GM23338 (cell line): ENCODE data around the gene ABCC10.
"Not testable (repeated sequence)": the region's sequence is repeated elsewhere in the genome, so short reads cannot be mapped to it uniquely, and the experiment has no call there.

Experiments used
- CREB1 ChIP-seq: fragments of 250-450 bp; sonication (Bioruptor Pico); IDR thresholded peaks from 2 replicates; pipeline ENCODE4 v1.5.0; 2020; ENCODE audit warnings: low read depth, mild to moderate bottlenecking, moderate library complexity
- EZH2 ChIP-seq: fragments of 200-600 bp; sonication (generic); IDR thresholded peaks from one replicate; pipeline ENCODE4 v1.8.0; 2017; ENCODE audit warnings: antibody characterized with exemption, mild to moderate bottlenecking, low read depth; ENCODE audit not compliant: unreplicated experiment
- EZH2phosphoT487 ChIP-seq: fragments of 200-600 bp; sonication (generic); IDR thresholded peaks from one replicate; pipeline ENCODE4 v1.8.1; 2018; ENCODE audit warnings: antibody characterized with exemption; ENCODE audit not compliant: unreplicated experiment
- JUNB ChIP-seq: IDR thresholded peaks from one replicate; pipeline ENCODE4 v1.6.1; 2016; ENCODE audit warnings: antibody characterized with exemption; ENCODE audit not compliant: unreplicated experiment
- NANOG ChIP-seq: IDR thresholded peaks from 2 replicates; pipeline ENCODE4 v1.6.1; 2016; ENCODE audit warnings: antibody characterized with exemption, borderline replicate concordance
- POLR2AphosphoS5 ChIP-seq: IDR thresholded peaks from 2 replicates; pipeline ENCODE4 v1.6.1; 2016; ENCODE audit warnings: antibody characterized with exemption, low read depth
- STAT1 ChIP-seq: IDR thresholded peaks from one replicate; pipeline ENCODE4 v1.6.1; 2016; ENCODE audit warnings: antibody characterized with exemption; ENCODE audit not compliant: unreplicated experiment
- ZNF114 ChIP-seq: fragments of 250-450 bp; sonication (Bioruptor Pico); IDR thresholded peaks from 2 replicates; pipeline ENCODE4 v1.5.0; 2020; ENCODE audit warnings: mild to moderate bottlenecking, moderate library complexity
- TF ChIP-seq, protein P1 (sequence below), 2 experiments: fragments of 200-600 bp in 1 of 2; sonication (generic) in 1 of 2; conservative IDR thresholded peaks; 2 replicates each; pipeline versions ENCODE4 v1.5.1 to v1.6.1; 2016 to 2017; ENCODE audit warnings: antibody characterized with exemption in 2 of 2, low read depth in 2 of 2, mild to moderate bottlenecking in 2 of 2, moderate library complexity in 1 of 2
- TF ChIP-seq, protein P2 (sequence below): IDR thresholded peaks from 2 replicates; pipeline ENCODE4 v1.6.1; 2016; ENCODE audit warnings: antibody characterized with exemption
- TF ChIP-seq, protein P3 (sequence below): IDR thresholded peaks from one replicate; pipeline ENCODE4 v1.6.1; 2018; ENCODE audit warnings: antibody characterized with exemption; ENCODE audit not compliant: unreplicated experiment

DNA sequence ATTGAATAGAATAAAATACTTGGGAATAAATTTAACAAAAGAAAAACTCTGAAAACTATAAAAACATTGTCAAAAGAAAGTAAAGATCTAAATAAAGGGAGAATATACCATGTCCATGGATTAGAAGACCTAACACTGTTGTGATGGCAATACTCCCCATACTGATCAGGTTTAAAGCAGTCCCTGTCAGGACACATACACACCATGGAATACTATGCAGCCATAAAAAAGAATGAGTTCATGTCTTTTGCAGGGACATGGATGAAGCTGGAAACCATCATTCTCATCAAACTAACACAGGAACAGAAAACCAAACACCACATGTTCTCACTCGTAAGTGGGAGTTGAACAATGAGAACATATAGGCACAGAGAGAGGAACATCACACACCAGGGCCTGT lies 16.6 kb upstream of the ABCC10 start:
- TF ChIP-seq, protein P1, sequence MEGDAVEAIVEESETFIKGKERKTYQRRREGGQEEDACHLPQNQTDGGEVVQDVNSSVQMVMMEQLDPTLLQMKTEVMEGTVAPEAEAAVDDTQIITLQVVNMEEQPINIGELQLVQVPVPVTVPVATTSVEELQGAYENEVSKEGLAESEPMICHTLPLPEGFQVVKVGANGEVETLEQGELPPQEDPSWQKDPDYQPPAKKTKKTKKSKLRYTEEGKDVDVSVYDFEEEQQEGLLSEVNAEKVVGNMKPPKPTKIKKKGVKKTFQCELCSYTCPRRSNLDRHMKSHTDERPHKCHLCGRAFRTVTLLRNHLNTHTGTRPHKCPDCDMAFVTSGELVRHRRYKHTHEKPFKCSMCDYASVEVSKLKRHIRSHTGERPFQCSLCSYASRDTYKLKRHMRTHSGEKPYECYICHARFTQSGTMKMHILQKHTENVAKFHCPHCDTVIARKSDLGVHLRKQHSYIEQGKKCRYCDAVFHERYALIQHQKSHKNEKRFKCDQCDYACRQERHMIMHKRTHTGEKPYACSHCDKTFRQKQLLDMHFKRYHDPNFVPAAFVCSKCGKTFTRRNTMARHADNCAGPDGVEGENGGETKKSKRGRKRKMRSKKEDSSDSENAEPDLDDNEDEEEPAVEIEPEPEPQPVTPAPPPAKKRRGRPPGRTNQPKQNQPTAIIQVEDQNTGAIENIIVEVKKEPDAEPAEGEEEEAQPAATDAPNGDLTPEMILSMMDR (conservative IDR thresholded peaks at IDR 0.05; ENCODE audit: low read depth in 2 of 2), result not testable (repeated sequence)
- not testable (repeated sequence) for TF ChIP-seq EZH2phosphoT487; EZH2; ZNF114 (CRISPR knock-in tag); CREB1; JUNB; POLR2AphosphoS5; STAT1; NANOG
- TF ChIP-seq, protein P2, sequence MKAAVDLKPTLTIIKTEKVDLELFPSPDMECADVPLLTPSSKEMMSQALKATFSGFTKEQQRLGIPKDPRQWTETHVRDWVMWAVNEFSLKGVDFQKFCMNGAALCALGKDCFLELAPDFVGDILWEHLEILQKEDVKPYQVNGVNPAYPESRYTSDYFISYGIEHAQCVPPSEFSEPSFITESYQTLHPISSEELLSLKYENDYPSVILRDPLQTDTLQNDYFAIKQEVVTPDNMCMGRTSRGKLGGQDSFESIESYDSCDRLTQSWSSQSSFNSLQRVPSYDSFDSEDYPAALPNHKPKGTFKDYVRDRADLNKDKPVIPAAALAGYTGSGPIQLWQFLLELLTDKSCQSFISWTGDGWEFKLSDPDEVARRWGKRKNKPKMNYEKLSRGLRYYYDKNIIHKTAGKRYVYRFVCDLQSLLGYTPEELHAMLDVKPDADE, result not testable (repeated sequence)
- TF ChIP-seq, protein P3, sequence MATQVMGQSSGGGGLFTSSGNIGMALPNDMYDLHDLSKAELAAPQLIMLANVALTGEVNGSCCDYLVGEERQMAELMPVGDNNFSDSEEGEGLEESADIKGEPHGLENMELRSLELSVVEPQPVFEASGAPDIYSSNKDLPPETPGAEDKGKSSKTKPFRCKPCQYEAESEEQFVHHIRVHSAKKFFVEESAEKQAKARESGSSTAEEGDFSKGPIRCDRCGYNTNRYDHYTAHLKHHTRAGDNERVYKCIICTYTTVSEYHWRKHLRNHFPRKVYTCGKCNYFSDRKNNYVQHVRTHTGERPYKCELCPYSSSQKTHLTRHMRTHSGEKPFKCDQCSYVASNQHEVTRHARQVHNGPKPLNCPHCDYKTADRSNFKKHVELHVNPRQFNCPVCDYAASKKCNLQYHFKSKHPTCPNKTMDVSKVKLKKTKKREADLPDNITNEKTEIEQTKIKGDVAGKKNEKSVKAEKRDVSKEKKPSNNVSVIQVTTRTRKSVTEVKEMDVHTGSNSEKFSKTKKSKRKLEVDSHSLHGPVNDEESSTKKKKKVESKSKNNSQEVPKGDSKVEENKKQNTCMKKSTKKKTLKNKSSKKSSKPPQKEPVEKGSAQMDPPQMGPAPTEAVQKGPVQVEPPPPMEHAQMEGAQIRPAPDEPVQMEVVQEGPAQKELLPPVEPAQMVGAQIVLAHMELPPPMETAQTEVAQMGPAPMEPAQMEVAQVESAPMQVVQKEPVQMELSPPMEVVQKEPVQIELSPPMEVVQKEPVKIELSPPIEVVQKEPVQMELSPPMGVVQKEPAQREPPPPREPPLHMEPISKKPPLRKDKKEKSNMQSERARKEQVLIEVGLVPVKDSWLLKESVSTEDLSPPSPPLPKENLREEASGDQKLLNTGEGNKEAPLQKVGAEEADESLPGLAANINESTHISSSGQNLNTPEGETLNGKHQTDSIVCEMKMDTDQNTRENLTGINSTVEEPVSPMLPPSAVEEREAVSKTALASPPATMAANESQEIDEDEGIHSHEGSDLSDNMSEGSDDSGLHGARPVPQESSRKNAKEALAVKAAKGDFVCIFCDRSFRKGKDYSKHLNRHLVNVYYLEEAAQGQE, result not testable (repeated sequence)
